OCI-LY1 (cell line): Measurements from ENCODE around the gene CD86.

Source experiments
- H2AFZ ChIP-seq: fragments of 200-600 bp; sonication (generic), shearing (Covaris generic); 2 replicates; pipeline ENCODE4 v1.6.0; 2014; ENCODE audit warnings: antibody characterized with exemption, mild to moderate bottlenecking, low read length
- H3F3A ChIP-seq: fragments of 200-600 bp; sonication (generic), shearing (Covaris generic); 2 replicates; pipeline ENCODE4 v1.6.0; 2014; ENCODE audit warnings: mild to moderate bottlenecking, antibody characterized with exemption, low read length, moderate library complexity; ENCODE audit not compliant: insufficient read depth
- H3K27ac ChIP-seq: fragments of 200-600 bp; sonication (generic); 2 replicates; pipeline ENCODE4 v1.5.1; 2014; ENCODE audit warnings: low read length, mixed run types, mild to moderate bottlenecking, low read depth; ENCODE audit not compliant: poor library complexity, severe bottlenecking
- H3K27me3 ChIP-seq: fragments of 200-600 bp; sonication (generic); 2 replicates; pipeline ENCODE4 v1.6.0; 2014; ENCODE audit warnings: antibody characterized with exemption, mild to moderate bottlenecking, low read length, moderate library complexity; ENCODE audit not compliant: insufficient read depth
- H3K36me3 ChIP-seq: fragments of 200-600 bp; sonication (generic); 2 replicates; pipeline ENCODE4 v1.6.1; 2014; ENCODE audit warnings: mild to moderate bottlenecking, antibody characterized with exemption, low read length, moderate library complexity, mixed read lengths; ENCODE audit not compliant: insufficient read depth
- H3K4me1 ChIP-seq: fragments of 200-600 bp; sonication (generic); 2 replicates; pipeline ENCODE4 v1.5.1; 2014; ENCODE audit warnings: mild to moderate bottlenecking, low read length, moderate library complexity; ENCODE audit not compliant: insufficient read depth, severe bottlenecking
- H3K4me2 ChIP-seq: fragments of 200-600 bp; sonication (generic), shearing (Covaris generic); 2 replicates; pipeline ENCODE4 v1.6.1; 2014; ENCODE audit warnings: low read length
- H3K4me3 ChIP-seq: fragments of 200-600 bp; sonication (generic); 2 replicates; pipeline ENCODE4 v1.5.1; 2014; ENCODE audit warnings: low read length, low read depth, mild to moderate bottlenecking, mixed read lengths; ENCODE audit not compliant: poor library complexity, severe bottlenecking
- H3K79me2 ChIP-seq: fragments of 200-600 bp; shearing (Covaris generic); 2 replicates; pipeline ENCODE4 v1.6.1; 2016; ENCODE audit warnings: mixed run types, low read length, mixed read lengths; ENCODE audit not compliant: insufficient read depth
- H3K9ac ChIP-seq: fragments of 200-600 bp; sonication (generic), shearing (Covaris generic); 2 replicates; pipeline ENCODE4 v1.6.1; 2014; ENCODE audit warnings: mild to moderate bottlenecking, low read length, mixed read lengths
- H3K9me2 ChIP-seq: fragments of 200-600 bp; sonication (generic), shearing (Covaris generic); 2 replicates; pipeline ENCODE4 v1.6.1; 2014; ENCODE audit warnings: low read depth, mild to moderate bottlenecking, low read length, mixed read lengths
- H3K9me3 ChIP-seq: fragments of 200-600 bp; shearing (Covaris generic); 2 replicates; pipeline ENCODE4 v1.6.1; 2014; ENCODE audit warnings: low read length, mixed read lengths
- H4K20me1 ChIP-seq: fragments of 200-600 bp; sonication (generic), shearing (Covaris generic); 2 replicates; pipeline ENCODE4 v1.6.0; 2016; ENCODE audit warnings: mild to moderate bottlenecking, low read length; ENCODE audit not compliant: insufficient read depth
- EZH2 ChIP-seq: fragments of 200-600 bp; sonication (generic), shearing (Covaris generic); IDR thresholded peaks from 2 replicates; pipeline ENCODE4 v1.8.0; 2017; ENCODE audit warnings: borderline replicate concordance, mixed run types, mild to moderate bottlenecking, antibody characterized with exemption, low read length, moderate library complexity, mixed read lengths
- TF ChIP-seq, protein P1 (sequence below): fragments of 200-600 bp; sonication (generic), shearing (Covaris generic); IDR thresholded peaks from 2 replicates; pipeline ENCODE4 v1.5.1; 2017; ENCODE audit warnings: mild to moderate bottlenecking, antibody characterized with exemption, low read length, moderate library complexity, mixed read lengths

The CD86 gene

DNA sequence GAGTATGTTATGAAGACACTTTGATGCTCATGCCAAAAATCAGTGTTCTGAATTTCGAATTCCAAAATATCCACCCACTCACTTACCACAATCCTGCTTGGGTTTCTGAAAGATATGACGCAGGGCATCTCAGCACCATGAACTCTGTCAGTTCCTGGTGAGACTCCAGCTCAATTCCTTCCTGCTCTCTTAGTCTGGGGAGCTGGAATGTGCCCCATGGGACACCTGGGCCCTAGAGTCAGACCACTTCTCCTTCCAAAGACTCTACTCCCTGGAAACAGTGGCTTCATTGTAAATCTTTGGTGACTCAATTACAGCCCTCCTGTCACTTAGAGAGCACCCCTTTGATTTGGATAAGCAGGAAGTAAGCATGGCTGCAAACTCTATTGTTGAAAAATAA, 50.5 kb downstream of the CD86 start:
- H3K27ac ChIP-seq: no peak overlapping the region
- H3K4me2 ChIP-seq: no peak overlapping the region

DNA sequence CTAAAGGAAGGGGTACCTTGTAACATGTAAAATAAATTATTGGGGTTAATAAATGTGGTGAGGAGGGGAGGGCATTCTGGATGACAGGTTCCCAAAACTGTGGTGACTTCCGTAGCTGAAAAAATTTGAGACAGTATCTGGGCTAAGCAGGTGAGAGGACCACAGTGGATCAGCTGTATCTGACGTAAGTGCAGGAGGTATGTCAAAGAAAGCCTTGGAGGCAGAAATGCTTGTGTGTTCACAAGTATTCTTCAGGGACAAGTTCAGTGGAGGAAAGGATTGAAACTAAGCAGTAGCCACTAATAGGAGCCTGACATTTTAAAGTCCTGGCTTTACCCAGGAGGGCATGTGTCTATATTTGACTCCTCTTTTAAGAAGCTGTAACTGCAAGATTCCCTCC, 52.0 kb downstream of the CD86 start:
- no peaks in the 10 kb centered on the region for H3F3A ChIP-seq
- no peaks in the 10 kb centered on the region for H3K27me3 ChIP-seq
- H2AFZ ChIP-seq: no peak overlapping the region
- TF ChIP-seq, protein P1, sequence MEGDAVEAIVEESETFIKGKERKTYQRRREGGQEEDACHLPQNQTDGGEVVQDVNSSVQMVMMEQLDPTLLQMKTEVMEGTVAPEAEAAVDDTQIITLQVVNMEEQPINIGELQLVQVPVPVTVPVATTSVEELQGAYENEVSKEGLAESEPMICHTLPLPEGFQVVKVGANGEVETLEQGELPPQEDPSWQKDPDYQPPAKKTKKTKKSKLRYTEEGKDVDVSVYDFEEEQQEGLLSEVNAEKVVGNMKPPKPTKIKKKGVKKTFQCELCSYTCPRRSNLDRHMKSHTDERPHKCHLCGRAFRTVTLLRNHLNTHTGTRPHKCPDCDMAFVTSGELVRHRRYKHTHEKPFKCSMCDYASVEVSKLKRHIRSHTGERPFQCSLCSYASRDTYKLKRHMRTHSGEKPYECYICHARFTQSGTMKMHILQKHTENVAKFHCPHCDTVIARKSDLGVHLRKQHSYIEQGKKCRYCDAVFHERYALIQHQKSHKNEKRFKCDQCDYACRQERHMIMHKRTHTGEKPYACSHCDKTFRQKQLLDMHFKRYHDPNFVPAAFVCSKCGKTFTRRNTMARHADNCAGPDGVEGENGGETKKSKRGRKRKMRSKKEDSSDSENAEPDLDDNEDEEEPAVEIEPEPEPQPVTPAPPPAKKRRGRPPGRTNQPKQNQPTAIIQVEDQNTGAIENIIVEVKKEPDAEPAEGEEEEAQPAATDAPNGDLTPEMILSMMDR: no peak
- no peak for TF ChIP-seq EZH2
- H3K4me2 ChIP-seq: no peak overlapping the region
- H3K27ac ChIP-seq: no peak overlapping the region
- H3K36me3 ChIP-seq: peaks cover 69% of the 10 kb centered on the region
- no peaks in the 10 kb centered on the region for H3K4me1 ChIP-seq
- no peaks in the 10 kb centered on the region for H3K79me2 ChIP-seq
- no peaks in the 10 kb centered on the region for H3K9me2 ChIP-seq
- H4K20me1 ChIP-seq: no peaks in the 10 kb centered on the region
- H3K4me3 ChIP-seq: no peak overlapping the region
- no peaks in the 10 kb centered on the region for H3K9me3 ChIP-seq
- no peak overlapping the region for H3K9ac ChIP-seq

More for the DNA sequence above, 50.5 kb downstream of the CD86 start:
- H3K4me3 ChIP-seq: no peak overlapping the region
- no peaks in the 10 kb centered on the region for H3K79me2 ChIP-seq
- TF ChIP-seq EZH2: no peak
- peaks cover 69% of the 10 kb centered on the region for H3K36me3 ChIP-seq
- H3K4me1 ChIP-seq: peaks cover 5% of the 10 kb centered on the region
- no peak overlapping the region for H2AFZ ChIP-seq
- H3K27me3 ChIP-seq: no peaks in the 10 kb centered on the region
- no peaks in the 10 kb centered on the region for H3F3A ChIP-seq
- H4K20me1 ChIP-seq: no peaks in the 10 kb centered on the region
- H3K9me3 ChIP-seq: no peaks in the 10 kb centered on the region
- H3K9ac ChIP-seq: no peak overlapping the region
- H3K9me2 ChIP-seq: no peaks in the 10 kb centered on the region

DNA sequence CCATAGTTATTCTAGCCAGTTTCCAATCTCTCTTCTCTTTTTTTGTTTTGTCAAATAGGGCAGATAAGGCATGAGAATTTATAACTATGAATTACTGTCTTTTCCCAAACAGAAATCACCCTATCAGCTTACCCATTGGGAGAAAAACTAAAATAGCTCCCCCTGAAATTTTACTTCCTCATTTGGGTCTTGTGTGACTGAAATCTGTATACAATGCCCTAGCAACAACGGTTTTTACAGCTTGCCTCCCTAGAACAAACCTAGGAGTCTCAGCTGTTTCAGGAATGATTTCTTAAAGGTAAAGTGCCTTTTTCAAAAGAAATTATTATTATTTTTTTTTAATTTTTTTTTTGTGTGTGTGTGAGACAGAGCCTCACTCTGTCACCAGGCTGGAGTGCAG, 56.8 kb downstream of the CD86 start:
- no peaks in the 10 kb centered on the region for H3K27me3 ChIP-seq
- H3K79me2 ChIP-seq: no peaks in the 10 kb centered on the region
- H3F3A ChIP-seq: no peaks in the 10 kb centered on the region
- no peaks in the 10 kb centered on the region for H3K4me1 ChIP-seq
- no peak overlapping the region for H3K27ac ChIP-seq
- peaks cover 34% of the 10 kb centered on the region for H3K36me3 ChIP-seq
- no peaks in the 10 kb centered on the region for H4K20me1 ChIP-seq
- no peaks in the 10 kb centered on the region for H3K9me3 ChIP-seq
- H3K4me3 ChIP-seq: no peak overlapping the region
- H3K4me2 ChIP-seq: no peak overlapping the region
- H2AFZ ChIP-seq: no peak overlapping the region
- no peak overlapping the region for H3K9ac ChIP-seq
- no peaks in the 10 kb centered on the region for H3K9me2 ChIP-seq
- TF ChIP-seq, protein P1: no peak

DNA sequence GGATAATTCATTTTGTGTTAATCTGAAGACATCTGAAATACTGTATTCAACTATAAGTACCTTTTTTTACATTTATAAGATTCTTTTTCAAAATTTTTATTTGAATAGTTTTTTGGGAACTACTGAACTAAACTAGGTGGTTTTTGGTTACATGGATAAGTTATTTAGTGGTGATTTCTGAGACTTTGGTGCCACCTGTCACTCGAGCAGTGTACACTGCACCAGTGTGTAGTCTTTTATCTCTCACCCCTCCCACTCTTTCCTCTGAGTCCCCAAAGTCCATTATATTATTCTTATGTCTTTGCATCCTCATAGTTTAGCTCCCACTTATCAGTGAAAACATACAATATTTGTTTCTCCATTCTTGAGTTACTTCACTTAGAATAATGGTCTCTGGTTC, 57.6 kb downstream of the CD86 start:
- no peak overlapping the region for H3K4me3 ChIP-seq
- H3K27me3 ChIP-seq: no peaks in the 10 kb centered on the region
- no peaks in the 10 kb centered on the region for H3F3A ChIP-seq
- no peak overlapping the region for H3K9ac ChIP-seq
- H3K27ac ChIP-seq: no peak overlapping the region
- no peaks in the 10 kb centered on the region for H3K4me1 ChIP-seq
- H3K36me3 ChIP-seq: peaks cover 32% of the 10 kb centered on the region
- no peaks in the 10 kb centered on the region for H3K79me2 ChIP-seq
- no peaks in the 10 kb centered on the region for H3K9me3 ChIP-seq
- H3K9me2 ChIP-seq: no peaks in the 10 kb centered on the region
- TF ChIP-seq, protein P1: peak; percentile 13; the same call in 1 of the 2 replicates
- TF ChIP-seq EZH2: no peak
- H3K4me2 ChIP-seq: no peak overlapping the region
- H2AFZ ChIP-seq: no peak overlapping the region
- H4K20me1 ChIP-seq: no peaks in the 10 kb centered on the region
